Measurements from ENCODE around the gene SULT2B1.

DNA sequence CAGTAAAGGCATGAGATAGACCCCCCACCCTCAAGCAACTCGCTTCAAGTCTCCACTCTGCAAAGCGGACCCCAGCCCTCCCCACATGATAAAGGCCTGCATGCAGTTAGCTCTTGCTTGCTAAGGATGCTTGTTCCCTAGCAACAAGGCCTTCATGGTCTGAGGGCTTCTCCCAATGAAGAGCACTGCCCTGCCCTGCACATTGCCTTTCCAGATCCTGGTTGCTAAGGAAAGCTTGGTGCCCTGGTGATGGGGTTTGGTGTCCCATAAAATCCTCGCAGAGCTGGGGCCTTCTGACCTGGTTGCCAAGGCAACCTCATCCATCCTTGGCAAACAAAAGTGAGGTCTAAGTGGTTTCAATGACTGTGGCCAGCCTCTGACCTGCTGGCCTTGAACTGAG lies 79.3 kb downstream of the SULT2B1 start:
- TF ChIP-seq POLR2A (IDR thresholded peaks at IDR 0.05; ENCODE audit: low read length) (peak; percentile 22), GATA1 (IDR thresholded peaks at IDR 0.05; ENCODE audit: low read depth, low read length) (no peak)

All from erythroblast (primary cell).